HG02870 (cell line): Measurements from ENCODE around the gene FMO5.

Experiments used
- ATAC-seq: cut with Tn5 transposase; IDR thresholded peaks from one replicate; pipeline ENCODE4 v1.9.1; 2021; ENCODE audit warnings: mild to moderate bottlenecking, moderate library complexity; ENCODE audit not compliant: unreplicated experiment

Gene FMO5

GRCh38 chr1:147152772-147153171 is 72.4 kb downstream of the FMO5 start:
- ATAC-seq, result no peak

DNA sequence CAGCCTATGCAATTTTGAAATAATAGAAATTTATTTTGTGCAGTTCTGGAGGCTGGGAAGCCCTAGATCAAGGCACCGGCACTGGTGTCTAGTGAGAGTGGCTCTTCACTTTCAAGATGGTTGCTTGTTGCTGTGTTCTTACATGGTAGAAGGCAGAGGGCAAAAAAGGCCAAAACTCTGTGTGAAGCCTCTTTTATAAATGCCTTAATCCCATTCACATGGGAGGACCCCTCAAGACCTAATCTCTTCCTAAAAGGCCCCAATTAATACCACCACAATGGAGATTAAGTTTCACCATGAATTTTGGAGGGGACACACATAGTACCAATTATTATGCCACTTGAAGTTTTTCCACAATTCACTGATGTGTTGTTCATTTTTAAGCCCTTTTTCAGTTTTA is 73.9 kb downstream of the FMO5 start:
- ATAC-seq, result no peak

DNA sequence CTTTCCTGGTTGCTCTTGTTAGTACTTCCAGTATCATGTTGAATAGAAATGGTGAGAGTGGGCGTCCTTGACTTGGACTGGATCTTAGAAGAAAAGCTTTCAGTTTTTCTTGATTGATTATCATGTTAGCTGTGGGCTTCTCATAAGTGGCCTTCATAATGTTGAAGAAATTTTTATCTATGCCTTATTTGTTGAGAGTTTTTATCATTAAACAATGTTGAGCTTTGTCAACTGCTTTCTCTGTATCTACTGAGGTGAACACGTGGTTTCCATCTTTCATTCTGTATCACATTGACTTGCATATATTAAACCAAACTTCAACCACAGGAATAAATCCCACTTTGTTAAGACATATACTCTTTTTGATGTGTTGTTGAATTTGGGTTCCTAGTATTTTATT is 82.3 kb downstream of the FMO5 start:
- no peak for ATAC-seq
